Upper lobe of left lung (tissue), 6 donors: ENCODE measurements around the gene CAMK1. TPM values are rescaled to one million over a fixed set of nuclear protein-coding genes. Genes with fewer than 3 reads are reported as not detected.

Experiments
- ATAC-seq, 2 donors: fragments of 200-7000 bp; cut with Tn5 transposase; one replicate each; pipeline ENCODE4 v1.9.1; 2022; ENCODE audit warnings: mild to moderate bottlenecking in 2 of 2, moderate library complexity in 2 of 2; ENCODE audit not compliant: low FRiP score in 2 of 2
- DNase-seq, 2 donors: peaks; one replicate each; pipeline ENCODE4 v3.0.0-alpha.2; 2019 to 2020
- H3K27ac ChIP-seq, 4 donors: fragments of 200-600 bp; sonication (generic); one replicate each; pipeline ENCODE4 v1.5.1; 2016 to 2019
- H3K27me3 ChIP-seq, 4 donors: fragments of 200-600 bp; sonication (generic); one replicate each; pipeline ENCODE4 v1.5.1; 2017 to 2019
- H3K36me3 ChIP-seq, 4 donors: fragments of 200-600 bp; sonication (generic); one replicate each; pipeline ENCODE4 v1.5.1; 2016 to 2019
- H3K4me1 ChIP-seq, 4 donors: fragments of 200-600 bp; sonication (generic); one replicate each; pipeline ENCODE4 v1.5.1; 2018 to 2019
- H3K4me3 ChIP-seq, 4 donors: fragments of 200-600 bp; sonication (generic); one replicate each; pipeline ENCODE4 v1.5.1; 2017 to 2019; ENCODE audit warnings: mild to moderate bottlenecking in 2 of 4, moderate library complexity in 1 of 4
- H3K9me3 ChIP-seq, 4 donors: fragments of 200-600 bp; sonication (generic); one replicate each; pipeline ENCODE4 v1.5.1; 2018 to 2019
- CTCF ChIP-seq, 6 experiments: fragments of 450-650 bp in 4 of 6; fragments of 200-600 bp in 2 of 6; sonication (generic) in 2 of 6; IDR thresholded peaks; one replicate each; pipeline ENCODE4 v1.5.1; 2016 to 2019; ENCODE audit warnings: antibody characterized with exemption in 6 of 6
- EP300 ChIP-seq, 4 donors: sonication (generic); formaldehyde crosslinking; IDR thresholded peaks; one replicate each; pipeline ENCODE4 v1.5.1; 2017; ENCODE audit warnings: antibody characterized with exemption in 4 of 4, control low read depth in 2 of 4
- POLR2A ChIP-seq, 4 donors: fragments of 450-650 bp; IDR thresholded peaks; one replicate each; pipeline ENCODE4 v1.5.1; 2016 to 2017; ENCODE audit warnings: antibody characterized with exemption in 4 of 4, mild to moderate bottlenecking in 2 of 4
- POLR2AphosphoS5 ChIP-seq, 2 donors: sonication (generic); formaldehyde crosslinking; IDR thresholded peaks; one replicate each; pipeline ENCODE4 v1.5.1; 2017; ENCODE audit warnings: antibody characterized with exemption in 2 of 2
- WGBS, 2 donors: methylation state at CpG; one replicate each; pipeline ENCODE4 v1.1.5; 2017 to 2018; 5-methylcytosine and 5-hydroxymethylcytosine counted together
- total RNA-seq, 6 donors: library from RNA; depleted of rRNA in 4 of 6; stranded (reverse); fragments of >200 nt in 4 of 6; gene quantifications; one replicate each; pipeline versions ENCODE4 v1.1.0 to v1.2.1, GENCODE V29; 2016 to 2021
- donor health status: DM: no; HTN: no; CAD: no; lungs with moderate emphysema.
- donor health status: DM: no; HTN: yes; CAD: no; lungs with severe emphysema.

CAMK1 gene
- total RNA-seq, 6 donors from 2014 or later: 19.5 to 44.0 (median 27.6) TPM

DNA sequence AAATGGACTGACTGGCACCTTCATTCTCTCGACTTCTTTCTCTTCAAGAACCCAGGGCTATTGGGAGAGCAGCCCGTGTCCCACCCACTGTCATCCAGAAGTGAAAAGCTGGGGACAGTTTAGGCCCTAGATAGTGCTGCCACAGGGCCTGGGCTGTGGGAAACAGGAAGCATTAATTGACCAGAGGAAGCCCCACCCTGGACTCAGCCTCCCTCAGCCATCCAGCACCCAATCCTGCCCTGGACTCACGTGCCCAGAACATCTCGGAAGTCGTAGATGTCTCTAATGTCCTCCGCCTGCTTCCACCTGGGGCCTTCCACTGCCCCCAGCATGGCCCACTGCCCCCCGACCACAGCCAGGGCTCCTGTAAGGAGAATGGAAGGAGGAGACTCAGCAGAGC, 2.3 kb downstream of the CAMK1 start:
- H3K27me3 ChIP-seq: no peaks in the 10 kb centered on the region
- no peaks in the 10 kb centered on the region for H3K9me3 ChIP-seq
- peak overlapping the region; percentile 26 to 91 (median 64) for H3K27ac ChIP-seq
- no peak for TF ChIP-seq POLR2AphosphoS5 (IDR thresholded peaks at IDR 0.05)
- no peak for TF ChIP-seq POLR2A (IDR thresholded peaks at IDR 0.05)
- no peak for TF ChIP-seq CTCF (IDR thresholded peaks at IDR 0.05)
- no peak for TF ChIP-seq EP300 (IDR thresholded peaks at IDR 0.05)
- H3K36me3 ChIP-seq: peaks cover 0 to 18% (median 7%) of the 10 kb centered on the region in 4 donors
- no peak overlapping the region for H3K4me3 ChIP-seq
- H3K4me1 ChIP-seq: peaks cover 34 to 43% (median 39%) of the 10 kb centered on the region in 4 donors
- peak in 1 of 2 donors; percentile 56 for DNase-seq
- peak in 1 of 2 donors; percentile 40 for ATAC-seq
- 44 to 50% methylated on average over 5 to 7 of the region's 7 CpGs for WGBS, 2 donors

GRCh38 chr3:9765865-9766264, 3.9 kb downstream of the CAMK1 start:
- Histone ChIP-seq H3K4me1 (peaks cover 33 to 41% (median 38%) of the 10 kb centered on the region in 4 donors), H3K36me3 (peaks cover 0 to 33% (median 12%) of the 10 kb centered on the region in 4 donors), H3K4me3 (no peak overlapping the region), H3K9me3 (no peaks in the 10 kb centered on the region), H3K27ac (no peak overlapping the region), H3K27me3 (no peaks in the 10 kb centered on the region)
- TF ChIP-seq EP300 (IDR thresholded peaks at IDR 0.05) (no peak), CTCF (IDR thresholded peaks at IDR 0.05) (no peak)
- WGBS, 2 donors: 85% methylated on average over 4 of the region's 4 CpGs
- DNase-seq (no peak), ATAC-seq (no peak)

DNA sequence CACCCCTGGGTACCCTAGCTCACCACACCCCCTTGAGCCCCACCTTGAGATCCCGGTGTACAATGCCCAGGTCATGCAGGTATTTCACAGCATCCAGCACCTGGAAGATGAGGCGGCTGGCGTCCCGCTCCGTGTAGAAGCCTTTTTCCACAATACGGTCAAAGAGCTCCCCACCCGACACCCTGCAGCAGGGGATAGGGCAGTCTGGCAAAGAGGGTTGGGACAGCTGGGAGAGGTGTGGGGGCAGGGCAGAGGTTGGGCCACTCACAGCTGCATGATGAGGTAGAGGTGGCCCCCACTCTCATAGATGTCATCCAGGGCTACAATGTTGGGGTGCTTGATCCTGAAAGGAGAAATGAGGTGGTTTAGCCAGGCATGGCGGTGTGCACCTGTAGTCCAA, 6.9 kb downstream of the CAMK1 start:
- ATAC-seq: no peak

GRCh38 chr3:9761919-9762318, 7.8 kb downstream of the CAMK1 start:
- Histone ChIP-seq H3K36me3 (peaks cover 0 to 71% (median 48%) of the 10 kb centered on the region in 4 donors), H3K4me1 (peaks cover 1 to 5% (median 3%) of the 10 kb centered on the region in 4 donors), H3K27ac (no peak overlapping the region), H3K27me3 (no peaks in the 10 kb centered on the region), H3K4me3 (no peak overlapping the region), H3K9me3 (no peaks in the 10 kb centered on the region)
- ATAC-seq: no peak
- TF ChIP-seq EP300 (IDR thresholded peaks at IDR 0.05) (no peak), POLR2A (IDR thresholded peaks at IDR 0.05) (no peak), POLR2AphosphoS5 (IDR thresholded peaks at IDR 0.05) (no peak), CTCF (IDR thresholded peaks at IDR 0.05) (no peak)
- DNase-seq: no peak
- WGBS, 2 donors: 97% methylated on average over 5 of the region's 5 CpGs

More for the DNA sequence above, 6.9 kb downstream of the CAMK1 start:
- H3K4me3 ChIP-seq: no peak overlapping the region
- H3K27me3 ChIP-seq: no peaks in the 10 kb centered on the region
- no peak for DNase-seq
- peaks cover 0 to 61% (median 40%) of the 10 kb centered on the region in 4 donors for H3K36me3 ChIP-seq
- 96% methylated on average over 8 of the region's 8 CpGs for WGBS, 2 donors
- no peak for TF ChIP-seq EP300 (IDR thresholded peaks at IDR 0.05)
- TF ChIP-seq POLR2AphosphoS5 (IDR thresholded peaks at IDR 0.05): no peak
- no peak for TF ChIP-seq POLR2A (IDR thresholded peaks at IDR 0.05)
- no peak for TF ChIP-seq CTCF (IDR thresholded peaks at IDR 0.05)
- no peak overlapping the region for H3K27ac ChIP-seq
- H3K4me1 ChIP-seq: peaks cover 9 to 14% (median 11%) of the 10 kb centered on the region in 4 donors
- H3K9me3 ChIP-seq: no peaks in the 10 kb centered on the region

DNA sequence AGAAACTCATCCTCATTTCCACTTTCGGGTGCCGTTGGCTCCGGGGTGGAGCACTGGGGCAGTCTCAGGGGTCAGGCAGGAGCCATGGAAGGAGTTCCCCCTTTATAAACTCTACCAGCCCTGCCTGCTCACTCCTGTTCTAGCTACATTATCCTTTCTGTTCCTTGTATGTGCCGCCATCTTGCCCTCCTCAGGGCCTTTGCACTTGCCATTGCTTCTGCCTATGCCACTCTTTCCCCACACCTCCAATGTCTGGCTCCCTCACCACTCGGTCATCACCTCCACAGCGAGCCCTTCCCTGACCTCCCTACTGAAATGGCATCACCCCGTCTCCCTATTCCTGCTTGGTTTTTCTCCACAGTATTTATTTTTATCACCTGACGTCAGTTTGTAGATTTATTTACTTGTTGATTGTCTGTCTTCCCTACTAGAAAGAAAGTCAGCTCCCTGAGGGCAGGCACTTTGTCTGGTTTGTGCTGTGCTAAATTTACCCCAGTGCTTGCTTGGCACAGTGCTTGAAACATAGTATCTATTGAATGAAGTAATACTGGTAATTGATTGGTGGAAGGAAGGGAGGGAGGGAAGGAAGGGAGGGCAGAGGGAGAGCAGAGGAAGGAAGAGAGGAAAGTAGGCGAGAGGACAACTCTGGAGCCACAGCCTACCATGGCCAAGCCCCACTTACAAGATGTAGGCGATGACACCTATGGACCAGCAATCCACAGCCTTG, 8.8 kb downstream of the CAMK1 start:
- no peak for DNase-seq
- ATAC-seq: no peak
- WGBS, 2 donors: 98% methylated on average over 10 of the region's 10 CpGs
- TF ChIP-seq POLR2AphosphoS5 (IDR thresholded peaks at IDR 0.05) (no peak), POLR2A (IDR thresholded peaks at IDR 0.05) (no peak)
- Histone ChIP-seq H3K4me1 (no peaks in the 10 kb centered on the region), H3K27me3 (no peaks in the 10 kb centered on the region), H3K9me3 (no peaks in the 10 kb centered on the region), H3K27ac (no peak overlapping the region), H3K4me3 (no peak overlapping the region), H3K36me3 (peaks cover 0 to 76% (median 57%) of the 10 kb centered on the region in 4 donors)
